Fibroblast of lung (primary cell): ENCODE measurements around the gene NRF1.

Experiments
- EZH2 ChIP-seq: IDR thresholded peaks from 2 replicates; pipeline ENCODE4 v1.5.1; 2012; ENCODE audit warnings: low read length, control low read depth, mild to moderate bottlenecking; ENCODE audit errors: missing control alignments
- TF ChIP-seq, protein P1 (sequence below), 2 donors: IDR thresholded peaks in 1 of 2; conservative IDR thresholded peaks in 1 of 2; 1 replicate in 1 of 2; 2 replicates in 1 of 2; pipeline ENCODE4 v1.5.1; 2011 to 2012; ENCODE audit warnings: low read length in 2 of 2, control low read depth in 1 of 2, inconsistent platforms in 1 of 2, low read depth in 1 of 2, mild to moderate bottlenecking in 1 of 2

DNA sequence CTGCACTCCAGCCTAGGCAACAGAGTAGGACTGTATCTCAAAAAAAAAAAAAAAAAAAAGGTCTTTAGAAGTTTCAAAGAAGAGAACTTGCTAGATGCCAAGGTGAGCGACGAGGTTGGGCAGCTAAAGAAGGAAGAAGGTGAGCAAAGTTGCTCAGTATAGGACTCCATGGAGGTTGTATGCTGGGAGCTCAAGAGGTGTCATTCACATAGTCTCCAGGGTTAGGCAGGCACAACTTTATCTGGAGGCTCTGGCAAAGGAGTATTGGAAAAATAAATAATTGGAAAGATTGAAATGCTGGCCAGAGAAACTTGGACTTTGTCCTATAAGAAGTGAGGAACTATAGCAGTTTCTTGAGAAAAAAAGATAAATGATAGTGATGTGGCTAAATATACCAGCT, 74.5 kb downstream of the NRF1 start:
- TF ChIP-seq, protein P1, sequence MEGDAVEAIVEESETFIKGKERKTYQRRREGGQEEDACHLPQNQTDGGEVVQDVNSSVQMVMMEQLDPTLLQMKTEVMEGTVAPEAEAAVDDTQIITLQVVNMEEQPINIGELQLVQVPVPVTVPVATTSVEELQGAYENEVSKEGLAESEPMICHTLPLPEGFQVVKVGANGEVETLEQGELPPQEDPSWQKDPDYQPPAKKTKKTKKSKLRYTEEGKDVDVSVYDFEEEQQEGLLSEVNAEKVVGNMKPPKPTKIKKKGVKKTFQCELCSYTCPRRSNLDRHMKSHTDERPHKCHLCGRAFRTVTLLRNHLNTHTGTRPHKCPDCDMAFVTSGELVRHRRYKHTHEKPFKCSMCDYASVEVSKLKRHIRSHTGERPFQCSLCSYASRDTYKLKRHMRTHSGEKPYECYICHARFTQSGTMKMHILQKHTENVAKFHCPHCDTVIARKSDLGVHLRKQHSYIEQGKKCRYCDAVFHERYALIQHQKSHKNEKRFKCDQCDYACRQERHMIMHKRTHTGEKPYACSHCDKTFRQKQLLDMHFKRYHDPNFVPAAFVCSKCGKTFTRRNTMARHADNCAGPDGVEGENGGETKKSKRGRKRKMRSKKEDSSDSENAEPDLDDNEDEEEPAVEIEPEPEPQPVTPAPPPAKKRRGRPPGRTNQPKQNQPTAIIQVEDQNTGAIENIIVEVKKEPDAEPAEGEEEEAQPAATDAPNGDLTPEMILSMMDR (conservative IDR thresholded peaks at IDR 0.05 in 1 of 2, IDR thresholded peaks at IDR 0.05 in 1 of 2; ENCODE audit: low read depth in 1 of 2, low read length in 2 of 2), result no peak
- no peak for TF ChIP-seq EZH2
